GM18951 (cell line): ENCODE results near the gene RASD1.

Experiments
- POLR2A ChIP-seq: IDR thresholded peaks from 4 replicates; pipeline ENCODE4 v1.6.1; 2011; ENCODE audit warnings: mild to moderate bottlenecking; ENCODE audit not compliant: insufficient read length, insufficient read depth; ENCODE audit errors: extremely low read depth
- in situ Hi-C: fragments of 300-500 bp; cut with MboI; formaldehyde crosslinking; loops from one replicate; pipeline ENCODE4 v1.12.0; 2022; ENCODE audit warnings: low sequenced_read_pairs, mixed read lengths, inconsistent platforms; ENCODE audit not compliant: unreplicated experiment

Gene RASD1

GRCh38 chr17:17535957-17536356 is 39.8 kb upstream of the RASD1 start:
- TF ChIP-seq POLR2A: no peak
- in situ Hi-C loops: no loop called here

- in situ Hi-C loops: no loop called here
- TF ChIP-seq POLR2A: no peak
Observed at GRCh38 chr17:17533901-17534441, 37.8 kb upstream of the RASD1 start.

GRCh38 chr17:17532991-17533390 is 36.8 kb upstream of the RASD1 start:
- in situ Hi-C loops: no loop called here
- no peak for TF ChIP-seq POLR2A

- in situ Hi-C loops: no loop called here
- TF ChIP-seq POLR2A: no peak
Observed at GRCh38 chr17:17531156-17531555, 35.0 kb upstream of the RASD1 start.

GRCh38 chr17:17528696-17529652 is 32.8 kb upstream of the RASD1 start:
- no peak for TF ChIP-seq POLR2A
- in situ Hi-C loops: no loop called here

- in situ Hi-C loops: no loop called here
- no peak for TF ChIP-seq POLR2A
Observed at GRCh38 chr17:17527956-17528500, 31.8 kb upstream of the RASD1 start.

GRCh38 chr17:17527534-17527933 is 31.3 kb upstream of the RASD1 start:
- in situ Hi-C loops: no loop called here

GRCh38 chr17:17526369-17526768 is 30.2 kb upstream of the RASD1 start:
- in situ Hi-C loops: no loop called here
- TF ChIP-seq POLR2A: no peak

More at GRCh38 chr17:17527534-17527933, 31.3 kb upstream of the RASD1 start:
- TF ChIP-seq POLR2A: no peak

GRCh38 chr17:17525956-17526355 is 29.8 kb upstream of the RASD1 start:
- in situ Hi-C loops: no loop called here
- TF ChIP-seq POLR2A: no peak

GRCh38 chr17:17525311-17525710 is 29.1 kb upstream of the RASD1 start:
- in situ Hi-C loops: no loop called here
- no peak for TF ChIP-seq POLR2A

- in situ Hi-C loops: no loop called here
Observed at GRCh38 chr17:17523731-17524490, 27.7 kb upstream of the RASD1 start.

GRCh38 chr17:17523001-17523730 is 27.0 kb upstream of the RASD1 start:
- in situ Hi-C loops: no loop called here
- TF ChIP-seq POLR2A: no peak

More at GRCh38 chr17:17523731-17524490, 27.7 kb upstream of the RASD1 start:
- no peak for TF ChIP-seq POLR2A
